CD1c-positive myeloid dendritic cell (primary cell): Measurements from ENCODE around the gene CIITA.
"Not testable (repeated sequence)": the region's sequence is repeated elsewhere in the genome, so short reads cannot be mapped to it uniquely, and the experiment has no call there.

Experiments used
- DNase-seq: peaks from one replicate; pipeline ENCODE4 v3.0.0-alpha.2; 2016; ENCODE audit errors: extremely low spot score

CIITA gene

GRCh38 chr16:10918294-10919002, 41.4 kb downstream of the CIITA start:
- peak; percentile 92 for DNase-seq

DNA sequence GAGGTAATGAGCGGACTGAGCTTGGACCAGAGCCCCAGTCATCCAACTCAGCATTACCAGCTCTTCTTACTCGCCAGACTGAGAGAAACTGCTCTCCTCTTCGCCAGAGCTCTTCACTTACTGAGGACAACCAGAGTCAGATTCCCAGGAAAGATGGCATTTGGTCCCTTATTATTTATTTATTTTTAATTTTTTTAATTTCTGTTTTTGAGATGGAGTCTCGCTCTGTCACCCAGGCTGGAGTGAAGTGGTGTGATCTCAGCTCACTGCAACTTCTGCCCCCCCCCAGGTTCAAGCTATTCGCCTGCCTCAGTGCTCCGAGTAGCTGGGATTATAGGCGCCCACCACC, 42.0 kb downstream of the CIITA start:
- no peak for DNase-seq

DNA sequence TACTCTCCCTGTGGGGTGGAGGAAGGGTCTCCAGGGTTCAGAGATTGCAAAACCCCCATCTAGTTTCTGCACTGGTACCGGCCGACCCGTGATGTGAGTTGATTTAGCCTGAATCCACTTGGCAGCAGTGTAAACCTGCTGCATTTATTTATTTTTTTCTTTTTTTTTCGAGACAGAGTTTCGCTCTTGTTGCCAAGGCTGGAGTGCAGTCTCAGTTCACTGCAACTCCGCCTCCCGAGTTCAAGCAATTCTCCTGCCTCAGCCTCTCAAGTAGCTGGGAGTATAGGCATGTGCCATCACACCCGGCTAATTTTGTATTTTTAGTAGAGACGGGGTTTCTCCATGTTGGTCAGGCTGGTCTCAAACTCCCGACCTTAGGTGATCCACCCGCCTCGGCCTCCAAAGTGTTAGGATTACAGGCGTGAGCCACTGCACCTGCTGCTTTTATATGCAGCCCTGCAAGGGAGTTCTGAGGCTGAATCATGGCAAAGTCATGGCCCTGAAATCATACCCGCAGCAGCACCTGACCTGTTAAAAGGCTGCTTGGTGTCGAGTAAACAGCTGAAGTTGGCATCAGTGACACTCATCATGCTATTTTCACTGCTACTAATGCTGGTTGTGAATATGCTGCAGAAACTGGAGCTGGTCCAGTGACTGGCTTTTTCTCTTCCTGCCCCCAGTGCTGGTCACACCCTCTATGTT, 43.9 kb downstream of the CIITA start:
- no peak for DNase-seq

GRCh38 chr16:10921536-10922327, 44.7 kb downstream of the CIITA start:
- peak; percentile 70 for DNase-seq

DNA sequence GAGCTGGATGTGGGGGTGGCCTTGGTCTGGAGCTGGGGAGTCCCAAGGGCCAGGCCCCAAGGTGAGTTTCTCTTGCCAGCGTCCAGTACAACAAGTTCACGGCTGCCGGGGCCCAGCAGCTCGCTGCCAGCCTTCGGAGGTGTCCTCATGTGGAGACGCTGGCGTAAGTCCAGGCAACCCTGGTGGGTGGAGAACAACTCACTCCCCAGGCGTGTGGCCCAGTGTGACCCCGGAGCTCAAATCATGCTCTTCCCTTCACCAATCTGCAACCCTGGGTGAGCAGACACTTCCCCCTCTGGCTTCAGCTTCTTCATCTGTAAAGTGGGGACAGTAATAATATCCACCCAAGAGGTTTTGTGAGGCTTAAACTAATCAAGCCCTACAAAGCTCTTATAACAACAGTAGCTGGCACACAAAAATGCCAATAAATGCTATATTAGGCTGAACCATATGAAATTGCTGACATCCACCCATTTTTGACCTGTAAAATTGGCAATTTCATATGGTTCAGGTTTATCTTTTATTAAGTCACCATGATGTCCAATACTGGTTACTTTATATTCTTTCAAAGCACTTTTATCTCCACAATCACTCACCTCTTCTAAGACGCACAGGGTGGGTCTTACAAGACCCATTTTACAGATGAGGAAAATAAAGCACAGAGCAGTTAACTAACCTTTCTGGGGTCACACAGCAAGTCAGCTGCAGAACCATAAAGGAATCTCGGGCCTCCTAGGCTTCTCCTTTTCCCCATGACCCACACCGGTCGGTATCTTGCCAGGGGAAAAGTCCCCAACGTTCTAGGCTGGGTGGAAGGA, 45.5 kb downstream of the CIITA start:
- peak; percentile 79 for DNase-seq

GRCh38 chr16:10923146-10923649, 46.2 kb downstream of the CIITA start:
- DNase-seq = no peak

DNA sequence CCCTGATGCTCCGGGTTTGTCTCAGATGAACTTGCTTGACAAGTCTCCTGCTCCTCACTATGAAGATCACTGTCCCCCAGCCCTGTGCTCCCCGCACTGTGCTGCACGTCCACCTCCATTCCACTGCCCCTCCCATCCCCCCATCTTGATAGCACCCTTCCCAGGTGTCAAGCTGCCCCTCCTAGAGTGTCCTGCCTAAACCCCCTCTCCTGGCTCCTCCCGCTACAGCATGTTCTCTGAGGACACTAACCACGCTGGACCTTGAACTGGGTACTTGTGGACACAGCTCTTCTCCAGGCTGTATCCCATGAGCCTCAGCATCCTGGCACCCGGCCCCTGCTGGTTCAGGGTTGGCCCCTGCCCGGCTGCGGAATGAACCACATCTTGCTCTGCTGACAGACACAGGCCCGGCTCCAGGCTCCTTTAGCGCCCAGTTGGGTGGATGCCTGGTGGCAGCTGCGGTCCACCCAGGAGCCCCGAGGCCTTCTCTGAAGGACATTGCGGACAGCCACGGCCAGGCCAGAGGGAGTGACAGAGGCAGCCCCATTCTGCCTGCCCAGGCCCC, 46.7 kb downstream of the CIITA start:
- DNase-seq = no peak

DNA sequence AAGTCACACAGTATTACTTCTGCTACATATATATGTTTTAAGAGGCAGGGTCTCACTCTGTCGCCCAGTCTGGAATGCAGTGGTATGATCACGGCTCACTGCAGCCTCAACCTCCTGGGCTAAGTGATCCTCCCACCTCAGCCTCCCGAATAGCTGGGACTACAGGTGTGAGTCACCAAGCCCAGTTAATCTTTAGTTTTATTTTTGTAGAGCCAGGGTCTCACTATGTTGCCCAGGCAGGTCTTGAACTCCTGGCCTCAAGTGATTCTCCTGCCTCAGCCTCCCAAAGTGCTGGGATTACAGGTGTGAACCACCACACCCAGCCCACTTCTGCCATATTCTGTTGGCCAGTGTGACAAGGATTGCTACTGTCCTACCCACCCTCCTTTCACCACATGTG, 48.3 kb downstream of the CIITA start:
- DNase-seq = not testable (repeated sequence)

DNA sequence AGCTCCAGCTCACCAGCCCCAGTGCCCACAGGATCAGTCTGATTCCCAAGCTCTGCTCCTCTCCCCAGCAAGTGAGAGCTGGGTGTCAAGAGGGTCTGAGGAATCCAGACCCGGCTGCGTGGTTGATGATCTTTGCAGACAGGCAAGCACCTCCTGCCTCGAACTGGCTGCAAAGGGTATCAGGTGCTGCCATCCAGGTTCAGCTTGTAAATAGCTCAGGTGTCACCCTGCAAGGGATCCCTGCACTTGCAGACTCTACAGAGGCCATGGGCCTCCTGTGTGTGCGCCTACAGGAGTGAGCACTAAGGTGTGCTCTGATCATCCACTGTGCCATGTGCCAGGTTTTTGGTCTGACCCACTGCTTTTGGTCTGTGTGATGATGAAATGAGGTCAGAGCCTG, 49.1 kb downstream of the CIITA start:
- DNase-seq = no peak

- no peak for DNase-seq
These were observed 49.9 kb downstream of the CIITA start for GRCh38 chr16:10926867-10927266.

- DNase-seq = no peak
These were observed 50.6 kb downstream of the CIITA start for GRCh38 chr16:10927497-10928112.

DNA sequence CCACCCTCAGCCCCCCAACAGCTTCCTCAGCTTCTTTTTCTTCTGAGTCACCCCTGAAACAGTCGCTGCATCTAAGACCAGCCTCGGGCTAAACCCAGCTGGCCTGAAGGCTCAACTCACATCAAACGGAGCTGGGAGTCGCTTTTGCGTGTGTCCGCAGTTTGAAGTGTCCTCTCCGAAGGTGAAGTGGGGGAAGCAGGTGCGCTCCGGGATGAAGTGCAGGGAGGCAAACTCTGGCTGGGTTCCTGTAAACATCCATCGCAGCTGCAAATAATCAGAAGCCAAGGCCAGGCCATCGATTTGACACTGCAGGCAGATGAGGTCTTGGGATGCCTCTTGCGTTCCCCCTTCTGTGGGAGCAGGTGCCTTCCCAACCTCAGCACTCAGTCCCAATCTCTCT, 52.1 kb downstream of the CIITA start:
- DNase-seq = not testable (repeated sequence)

GRCh38 chr16:10929853-10930754, 53.1 kb downstream of the CIITA start:
- peak; percentile 31 for DNase-seq

DNA sequence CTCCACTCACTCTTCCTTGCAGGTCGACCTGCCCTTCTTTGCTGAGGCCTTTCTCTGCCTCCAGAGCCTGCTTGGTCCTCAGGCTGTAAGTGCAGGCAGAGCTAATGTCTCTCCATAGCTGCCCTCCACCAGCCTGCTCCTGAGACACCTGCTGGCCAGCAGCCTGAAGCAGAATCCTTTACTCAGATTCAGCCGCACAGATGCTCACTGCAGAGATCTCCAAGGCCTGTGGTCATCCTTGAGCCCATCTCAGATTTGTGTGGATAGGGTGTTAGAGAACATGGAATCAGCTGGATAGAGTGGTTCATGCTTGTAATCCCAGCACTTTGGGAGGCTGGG, 53.7 kb downstream of the CIITA start:
- DNase-seq = no peak

DNA sequence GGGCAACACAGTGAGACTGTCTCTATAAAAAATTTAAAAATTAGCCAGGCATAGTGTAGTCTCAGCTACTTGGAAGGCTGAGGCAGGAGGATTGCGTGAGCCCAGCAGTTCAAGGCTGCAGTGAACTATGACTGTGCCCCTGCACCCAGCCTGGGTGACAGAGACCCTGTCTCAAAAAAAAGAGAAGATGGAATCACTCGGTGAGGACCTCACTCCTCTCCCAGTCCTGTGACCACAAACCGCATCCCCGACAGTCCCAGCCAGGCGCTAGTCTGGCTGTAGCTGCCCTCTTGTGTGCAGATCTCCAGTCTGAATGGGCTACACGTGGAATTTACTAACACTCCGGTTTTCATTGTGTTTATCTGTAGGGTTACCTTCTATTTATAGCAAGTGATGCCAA, 54.1 kb downstream of the CIITA start:
- DNase-seq = no peak

GRCh38 chr16:10931977-10932632, 55.1 kb downstream of the CIITA start:
- DNase-seq = no peak

DNA sequence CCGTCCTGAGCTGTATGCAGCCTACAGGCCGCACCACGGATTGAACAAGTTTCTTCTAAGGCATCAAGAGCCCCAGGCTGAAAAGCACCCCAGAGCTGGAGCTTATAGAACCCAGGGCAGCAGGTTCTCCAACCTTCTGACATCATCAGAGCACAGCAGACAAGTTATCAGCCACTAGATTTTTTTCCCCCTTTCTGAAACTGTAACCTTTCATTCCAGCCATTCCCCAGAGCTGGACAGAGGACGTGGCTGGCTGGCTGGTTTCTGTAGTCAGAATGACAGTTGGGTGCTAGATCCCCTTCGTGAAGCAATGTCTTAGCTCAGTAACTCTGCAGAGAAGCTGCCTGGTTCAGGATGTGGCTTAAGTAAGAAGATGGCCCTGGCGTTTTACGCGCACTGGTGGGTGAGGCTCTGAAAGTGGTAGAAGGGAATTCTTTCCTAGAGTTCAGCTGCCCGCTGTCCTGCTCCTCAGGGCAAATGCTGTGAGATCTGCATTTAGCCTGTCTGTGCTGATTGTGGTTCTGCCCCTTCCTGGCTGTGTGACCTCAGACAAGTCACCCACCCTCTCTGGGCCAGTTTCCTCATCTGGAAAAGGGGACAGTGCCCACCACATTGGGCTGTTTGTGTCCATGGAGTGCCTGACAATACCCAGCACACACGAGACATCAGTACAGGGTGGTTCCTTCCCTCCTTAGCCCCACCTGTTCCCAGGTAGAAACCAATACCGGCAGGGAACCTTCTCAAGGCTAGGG, 56.1 kb downstream of the CIITA start:
- DNase-seq = no peak

DNA sequence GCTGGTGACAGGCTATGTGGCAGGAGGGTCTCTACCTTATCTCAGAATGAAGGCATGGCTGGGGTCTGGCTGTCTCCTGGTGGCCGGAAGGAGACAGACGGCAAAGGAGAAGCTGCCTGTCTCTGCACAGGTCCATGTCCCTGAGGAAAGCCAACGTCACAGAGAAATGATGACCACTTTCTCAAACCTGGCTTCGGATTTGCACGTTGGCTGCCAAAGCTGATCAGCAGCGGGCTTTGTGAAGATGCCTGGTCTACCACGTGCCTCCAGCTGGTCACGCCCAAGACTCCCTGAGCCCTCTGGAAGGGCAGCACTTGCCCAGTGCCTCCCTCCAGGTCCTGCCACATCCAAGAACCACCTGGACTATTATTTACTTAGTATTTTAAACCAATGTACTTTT, 56.9 kb downstream of the CIITA start:
- no peak for DNase-seq
